HepG2 (cell line): ENCODE results near the gene GPX1. TPM values are rescaled to one million over a fixed set of nuclear protein-coding genes. Genes with fewer than 3 reads are reported as not detected.

ENCODE experiments used
- ATAC-seq: fragments of 200-7000 bp; cut with Tn5 transposase; 3 replicates; pipeline ENCODE4 v1.9.1; 2020; ENCODE audit warnings: mild to moderate bottlenecking, moderate library complexity
- BruUV-seq: library from RNA; stranded (reverse); fragments of 400-500 nt; replicated peaks from 2 replicates; lab custom pipeline; 2021; lab: Mats Ljungman, UMichigan
- CTCF ChIA-PET: fragments of 300-600 bp; formaldehyde crosslinking; extraction: SDS; loops from one replicate; lab custom pipeline; 2021; ENCODE audit warnings: low total read pairs, inconsistent platforms, low intra/inter-chr PET ratio; lab: Yijun Ruan, JAX
- POLR2A ChIA-PET: fragments of 350-600 bp; sonication (Branson Sonifier 250); formaldehyde crosslinking; loops from one replicate; lab custom pipeline; 2020; ENCODE audit warnings: antibody characterized with exemption, inconsistent platforms; lab: Yijun Ruan, JAX
- DNase-seq: peaks from one replicate; pipeline ENCODE4 v3.0.0-alpha.2; 2015; ENCODE audit warnings: low spot score
- FAIRE-seq: peaks from 3 replicates; lab custom pipeline; 2011; peaks lifted over from hg19 to GRCh38; lab: Jason Lieb, UNC
- H2AFZ ChIP-seq: one replicate; pipeline ENCODE4 v1.6.1; 2011; ENCODE audit warnings: low read length, inconsistent platforms
- H3K27ac ChIP-seq: fragments of 300-600 bp; 3 replicates; pipeline ENCODE4 v1.8.0; 2011; ENCODE audit warnings: mixed run types, mild to moderate bottlenecking, mixed read lengths, low read length, inconsistent platforms; ENCODE audit not compliant: insufficient read depth; ENCODE audit errors: extremely low read length
- H3K27me3 ChIP-seq, 2 experiments: fragments of 200-600 bp in 1 of 2; 2 replicates in 1 of 2; 3 replicates in 1 of 2; pipeline versions ENCODE4 v1.6.0 to v1.8.0; 2011; ENCODE audit warnings: low read length in 2 of 2, mild to moderate bottlenecking in 2 of 2, moderate library complexity in 2 of 2, inconsistent platforms in 1 of 2; ENCODE audit not compliant: insufficient read depth in 2 of 2, control insufficient read depth in 1 of 2
- H3K36me3 ChIP-seq, 2 experiments: fragments of 200-600 bp in 1 of 2; replicated peaks in 1 of 2; 2 replicates in 1 of 2; 3 replicates in 1 of 2; pipeline versions ENCODE4 v1.5.1 to v1.8.0; 2011; ENCODE audit warnings: low read length in 2 of 2, inconsistent platforms in 1 of 2; ENCODE audit not compliant: insufficient read depth in 2 of 2, control insufficient read depth in 1 of 2
- H3K4me1 ChIP-seq: 2 replicates; pipeline ENCODE4 v1.5.1; 2012; ENCODE audit warnings: low read length, inconsistent platforms; ENCODE audit not compliant: insufficient read depth
- H3K4me2 ChIP-seq: 2 replicates; pipeline ENCODE4 v1.6.0; 2011; ENCODE audit warnings: low read depth, low read length, inconsistent platforms
- H3K4me3 ChIP-seq, 3 experiments: fragments of 200-600 bp in 1 of 3; sonication (generic), shearing (Covaris generic) in 1 of 3; replicated peaks in 1 of 3; 2 replicates each; pipeline ENCODE4 v1.5.1; 2011 to 2016; ENCODE audit warnings: low read length in 3 of 3, inconsistent platforms in 2 of 3, low read depth in 2 of 3, mild to moderate bottlenecking in 2 of 3, control low read depth in 1 of 3, mixed read lengths in 1 of 3; ENCODE audit not compliant: insufficient read depth in 1 of 3
- H3K79me2 ChIP-seq: one replicate; pipeline ENCODE4 v1.6.1; 2011; ENCODE audit warnings: low read length, inconsistent platforms; ENCODE audit not compliant: insufficient read depth
- H3K9ac ChIP-seq: 2 replicates; pipeline ENCODE4 v1.6.0; 2011; ENCODE audit warnings: mild to moderate bottlenecking, low read depth, low read length, inconsistent platforms; ENCODE audit not compliant: insufficient read depth
- H3K9me3 ChIP-seq: 2 replicates; pipeline ENCODE4 v1.5.1; 2012; ENCODE audit warnings: mild to moderate bottlenecking, low read length
- H4K20me1 ChIP-seq: 2 replicates; pipeline ENCODE4 v1.6.0; 2011; ENCODE audit warnings: inconsistent platforms, mild to moderate bottlenecking, low read length, moderate library complexity; ENCODE audit not compliant: insufficient read depth
- ATF1 ChIP-seq: IDR thresholded peaks from 2 replicates; pipeline ENCODE4 v1.6.1; 2016; ENCODE audit warnings: mild to moderate bottlenecking, control low read depth
- ATF6 ChIP-seq: sonication (generic); formaldehyde crosslinking; conservative IDR thresholded peaks from 2 replicates; pipeline ENCODE4 v1.4.0; 2020; ENCODE audit warnings: missing genetic modification reagents
- CREM ChIP-seq, 2 experiments: sonication (generic) in 1 of 2; formaldehyde crosslinking in 1 of 2; IDR thresholded peaks; 2 replicates each; pipeline versions ENCODE4 v1.4.0 to v1.6.1; 2016 to 2020; ENCODE audit warnings: antibody characterized with exemption in 1 of 2, mild to moderate bottlenecking in 1 of 2, missing genetic modification reagents in 1 of 2
- GPN1 ChIP-seq: sonication (generic); formaldehyde crosslinking; IDR thresholded peaks from 2 replicates; pipeline ENCODE4 v1.5.1; 2020; ENCODE audit warnings: missing genetic modification reagents, borderline replicate concordance
- HOMEZ ChIP-seq: IDR thresholded peaks from 2 replicates; pipeline ENCODE4 v1.6.1; 2016; ENCODE audit warnings: low read depth
- RBM22 ChIP-seq: fragments of 200-400 bp; formaldehyde crosslinking; optimal IDR thresholded peaks from 2 replicates; pipeline ENCODE3; 2017; ENCODE audit warnings: mild to moderate bottlenecking, low read length, moderate library complexity
- SIN3B ChIP-seq: fragments of 150-350 bp; IDR thresholded peaks from 2 replicates; pipeline ENCODE4 v1.6.1; 2014; ENCODE audit warnings: low read length
- SNRNP70 ChIP-seq: fragments of 200-400 bp; formaldehyde crosslinking; IDR thresholded peaks from 2 replicates; pipeline ENCODE4 v1.6.1; 2017; ENCODE audit warnings: mild to moderate bottlenecking, low read depth, low read length, moderate library complexity
- TIGD3 ChIP-seq: sonication (generic); formaldehyde crosslinking; IDR thresholded peaks from 2 replicates; pipeline ENCODE4 v1.5.1; 2020; ENCODE audit warnings: mild to moderate bottlenecking, missing genetic modification reagents, borderline replicate concordance
- ZBTB8A ChIP-seq: sonication (generic); formaldehyde crosslinking; IDR thresholded peaks from 2 replicates; pipeline ENCODE4 v1.4.0; 2020; ENCODE audit warnings: mild to moderate bottlenecking, low read depth, missing genetic modification reagents, borderline replicate concordance
- ZNF34 ChIP-seq: sonication (generic); formaldehyde crosslinking; IDR thresholded peaks from 2 replicates; pipeline ENCODE4 v1.4.0; 2020; ENCODE audit warnings: mild to moderate bottlenecking, missing genetic modification reagents, borderline replicate concordance
- in situ Hi-C: cut with HindIII; loops from 2 replicates; pipeline ENCODE4 v1.10.0; 2017; ENCODE audit warnings: low pct_unique_long_range_greater_than_20kb; ENCODE audit not compliant: extremely low pct_ligation_motif_present
- intact Hi-C: fragments of 100-400 bp; cut with micrococcal nuclease; formaldehyde crosslinking; loops from one replicate; pipeline ENCODE4 v1.10.0; 2022; ENCODE audit not compliant: unreplicated experiment
- polyA plus RNA-seq, 8 experiments: library from polyadenylated mRNA; depleted of rRNA in 3 of 8; stranded (reverse) in 7 of 8; unstranded in 1 of 8; fragments of >200 nt; fragmentation: Illumina TruSeq in 4 of 8; extraction: Trizol in 4 of 8; gene quantifications; 2 replicates each; pipeline versions ENCODE4 v1.2.1 to v1.2.3, GENCODE V29; 2011 to 2016; ENCODE audit warnings: low read depth in 4 of 8, missing spikeins in 1 of 8, mixed read lengths in 1 of 8; ENCODE audit not compliant: insufficient read depth in 1 of 8
- total RNA-seq, 5 experiments: library from RNA; depleted of rRNA; stranded (reverse); fragments of >200 nt; fragmentation: Illumina TruSeq; extraction: Trizol; gene quantifications; 2 replicates each; pipeline ENCODE4 v1.2.3, GENCODE V29; 2016; ENCODE audit warnings: low read depth in 1 of 5

The GPX1 gene
- total and polyA plus RNA-seq, 2 of the 13 experiments (the other 11 are each of a cell fraction or from before 2014, with no cell fraction given), result 149 to 168 TPM

GRCh38 chr3:49371946-49372345 lies 13.8 kb upstream of the GPX1 start:
- no peak overlapping the region for H2AFZ ChIP-seq
- POLR2A ChIA-PET, result no interaction called here
- BruUV-seq, result no TSS peak
- no peaks in the 10 kb centered on the region for H3K27me3 ChIP-seq
- no peak for ATAC-seq
- no peak overlapping the region for H3K4me2 ChIP-seq
- intact Hi-C loops (no loop called here), in situ Hi-C loops (no loop called here)
- no peak overlapping the region for H3K9ac ChIP-seq
- no peak overlapping the region for H3K27ac ChIP-seq
- peaks cover 50% of the 10 kb centered on the region for H3K79me2 ChIP-seq
- TF ChIP-seq TIGD3 (no peak), SIN3B (no peak), ZBTB8A (CRISPR knock-in tag) (no peak), HOMEZ (CRISPR knock-in tag) (no peak), SNRNP70 (no peak), ZNF34 (CRISPR knock-in tag) (no peak), ATF6 (CRISPR knock-in tag) (no peak), CREM (IDR thresholded peaks at IDR 0.05) (no peak), CREM (CRISPR knock-in tag; IDR thresholded peaks at IDR 0.05) (no peak), RBM22 (no peak), ATF1 (CRISPR knock-in tag) (no peak), GPN1 (no peak)
- H3K9me3 ChIP-seq, result no peaks in the 10 kb centered on the region
- H4K20me1 ChIP-seq, result no peaks in the 10 kb centered on the region; the same call in 1 of the 2 replicates
- H3K4me1 ChIP-seq, result peaks cover 27% of the 10 kb centered on the region
- DNase-seq, result no peak
- H3K4me3 ChIP-seq, result no peak overlapping the region
- CTCF ChIA-PET, result no interaction called here
- peaks cover 20 to 63% of the 10 kb centered on the region in 2 experiments for H3K36me3 ChIP-seq
- FAIRE-seq, result no peak
